Vagina (tissue), 2 donors: ENCODE data around the gene PPOX.

Experiments used
- CTCF ChIP-seq, 3 experiments: fragments of 450-650 bp in 2 of 3; fragments of 200-600 bp in 1 of 3; sonication (generic) in 1 of 3; IDR thresholded peaks; one replicate each; pipeline ENCODE4 v1.5.1; 2017 to 2019; ENCODE audit warnings: antibody characterized with exemption in 3 of 3, mild to moderate bottlenecking in 2 of 3, moderate library complexity in 2 of 3
- POLR2AphosphoS5 ChIP-seq, 2 donors: sonication (generic); formaldehyde crosslinking; IDR thresholded peaks; one replicate each; pipeline ENCODE4 v1.9.0; 2017; ENCODE audit warnings: antibody characterized with exemption in 2 of 2, mild to moderate bottlenecking in 2 of 2, low read depth in 1 of 2; ENCODE audit not compliant: insufficient read depth in 1 of 2

GRCh38 chr1:161162806-161163205 is 3.4 kb upstream of the PPOX start:
- TF ChIP-seq CTCF (IDR thresholded peaks at IDR 0.05) (no peak), POLR2AphosphoS5 (IDR thresholded peaks at IDR 0.05; ENCODE audit: insufficient read depth in 1 of 2, low read depth in 1 of 2) (no peak)
